ENCODE measurements around the gene KRTAP4-16.

DNA sequence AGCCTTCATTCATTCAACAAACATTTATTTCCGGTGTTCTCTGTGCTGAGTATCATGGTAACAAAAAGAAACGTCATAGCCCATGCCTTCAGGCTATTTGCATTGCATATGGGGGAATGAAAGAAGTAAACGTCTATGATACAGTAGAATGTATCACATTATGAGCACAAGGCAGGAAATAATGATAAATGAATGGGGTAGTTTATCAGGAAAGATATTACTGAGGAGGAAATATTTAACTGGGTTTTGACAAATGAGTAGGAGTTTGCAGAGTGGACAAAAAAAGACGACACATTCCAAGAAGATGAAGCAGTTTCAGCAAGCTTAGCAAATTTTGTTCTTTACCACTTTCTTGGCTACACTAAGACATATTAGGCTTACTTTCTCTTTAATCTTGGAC lies 19.4 kb downstream of the KRTAP4-16 start:
- TF ChIP-seq POLR2A (IDR thresholded peaks at IDR 0.05) (no peak), CTCF (IDR thresholded peaks at IDR 0.05) (no peak)

Data from lower leg skin (tissue), 3 donors.